GM10266 (cell line): Measurements from ENCODE around the gene ZNF813.
"Not testable (repeated sequence)": the region's sequence is repeated elsewhere in the genome, so short reads cannot be mapped to it uniquely, and the experiment has no call there.

ENCODE experiments used
- DNase-seq: peaks from one replicate; pipeline ENCODE4 v3.0.0; 2012; ENCODE audit errors: extremely low spot score
- CTCF ChIP-seq: IDR thresholded peaks from 2 replicates; pipeline ENCODE4 v1.5.1; 2012; ENCODE audit warnings: mild to moderate bottlenecking, low read depth; ENCODE audit not compliant: control insufficient read depth, insufficient read depth; ENCODE audit errors: missing control alignments

ZNF813 gene

DNA sequence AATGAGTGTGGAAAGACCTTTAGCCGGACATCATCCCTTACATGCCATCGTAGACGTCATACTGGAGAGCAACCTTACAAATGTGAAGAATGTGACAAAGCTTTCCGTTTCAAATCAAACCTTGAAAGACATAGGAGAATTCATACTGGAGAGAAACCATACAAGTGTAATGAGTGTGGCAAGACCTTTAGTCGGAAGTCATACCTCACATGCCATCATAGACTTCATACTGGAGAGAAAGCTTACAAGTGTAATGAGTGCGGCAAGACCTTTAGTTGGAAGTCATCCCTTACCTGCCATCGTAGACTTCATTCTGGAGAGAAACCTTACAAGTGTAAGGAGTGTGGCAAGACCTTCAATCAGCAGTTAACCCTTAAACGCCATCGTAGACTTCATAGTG is 11.7 kb upstream of the ZNF813 start:
- no peak for TF ChIP-seq CTCF

GRCh38 chr19:53460131-53460721 is 7.3 kb upstream of the ZNF813 start:
- DNase-seq, result not testable (repeated sequence)

More for the DNA sequence above, 11.7 kb upstream of the ZNF813 start:
- no peak for DNase-seq

DNA sequence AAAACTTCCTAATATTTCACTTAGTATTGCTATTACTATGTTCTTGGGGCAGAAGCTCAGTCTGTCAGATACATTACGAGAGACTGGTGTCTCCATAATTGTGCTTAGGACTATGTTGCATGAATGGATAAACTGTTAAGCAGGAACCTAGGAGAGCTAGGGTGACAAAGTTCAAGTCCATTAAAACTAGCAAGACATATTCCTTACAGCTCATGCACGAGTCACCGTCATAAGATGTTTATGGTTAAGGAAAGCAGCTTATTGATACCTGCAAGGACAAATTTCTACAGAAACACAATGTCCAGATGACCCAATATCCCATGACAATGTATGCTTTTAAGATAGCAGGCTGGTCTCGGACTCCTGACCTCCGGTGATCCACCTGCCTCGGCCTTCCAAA is 5.7 kb upstream of the ZNF813 start:
- no peak for DNase-seq
- TF ChIP-seq CTCF, result no peak

- DNase-seq, result no peak
- TF ChIP-seq CTCF, result no peak
Measured at GRCh38 chr19:53462861-53463260, 4.7 kb upstream of the ZNF813 start.

DNA sequence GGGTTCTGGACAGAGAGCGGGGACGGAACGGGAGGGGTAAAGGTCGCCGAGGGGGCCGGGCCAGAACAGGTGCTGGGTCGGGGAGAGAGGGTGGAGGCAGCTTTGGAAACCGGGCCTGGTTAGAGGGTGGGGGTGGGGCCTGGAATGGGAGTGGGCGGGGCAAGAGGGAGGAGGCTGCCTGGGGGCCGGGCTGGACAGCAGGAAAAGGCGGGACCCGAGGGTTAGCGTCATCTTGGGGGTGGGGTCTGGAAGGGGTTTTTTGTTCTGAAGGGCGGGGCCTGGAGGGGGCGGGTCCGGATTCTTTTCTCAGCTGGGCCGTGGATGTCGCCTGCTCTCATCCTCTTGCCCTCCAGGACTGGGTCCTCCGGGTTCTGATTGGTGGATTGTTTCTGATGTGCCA is 4.3 kb upstream of the ZNF813 start:
- TF ChIP-seq CTCF, result no peak

DNA sequence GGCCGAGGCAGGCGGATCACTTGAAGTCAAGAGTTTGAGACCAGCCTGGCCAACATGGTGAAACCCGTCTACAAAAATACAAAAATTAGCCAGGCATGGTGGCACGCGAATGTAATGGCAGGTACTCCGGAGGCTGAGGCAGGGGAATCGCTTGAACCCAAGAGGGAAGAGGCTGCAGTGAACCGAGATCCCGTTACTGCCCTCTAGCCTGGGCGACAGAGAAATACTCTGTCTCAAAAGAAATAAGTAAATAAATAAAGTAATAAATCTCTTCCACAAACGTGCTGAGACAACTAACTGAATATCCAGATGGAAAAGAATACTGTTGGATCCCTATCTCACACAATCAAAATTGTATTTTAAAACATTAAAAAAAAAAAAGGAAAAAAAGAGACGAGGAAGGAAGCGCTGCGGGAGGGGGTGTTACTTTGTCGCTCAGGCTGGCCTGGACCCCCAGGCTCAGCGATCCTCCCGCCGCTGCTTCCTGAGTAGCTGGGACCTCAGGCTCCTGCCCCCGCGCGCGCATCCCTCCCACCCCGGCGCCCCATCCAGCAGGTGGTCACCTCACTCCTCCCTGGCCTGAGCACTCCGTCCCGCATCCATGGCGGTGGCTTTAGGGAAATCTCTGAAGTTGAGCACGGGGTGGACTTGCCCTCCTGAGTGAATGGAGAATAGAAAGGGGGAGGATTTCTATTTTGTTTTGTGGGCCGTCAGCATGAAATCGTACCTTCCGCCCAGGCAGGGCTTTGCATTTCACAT is 628 bp upstream of the ZNF813 start:
- no peak for DNase-seq
- no peak for TF ChIP-seq CTCF

More for the DNA sequence above, 4.3 kb upstream of the ZNF813 start:
- DNase-seq, result no peak

DNA sequence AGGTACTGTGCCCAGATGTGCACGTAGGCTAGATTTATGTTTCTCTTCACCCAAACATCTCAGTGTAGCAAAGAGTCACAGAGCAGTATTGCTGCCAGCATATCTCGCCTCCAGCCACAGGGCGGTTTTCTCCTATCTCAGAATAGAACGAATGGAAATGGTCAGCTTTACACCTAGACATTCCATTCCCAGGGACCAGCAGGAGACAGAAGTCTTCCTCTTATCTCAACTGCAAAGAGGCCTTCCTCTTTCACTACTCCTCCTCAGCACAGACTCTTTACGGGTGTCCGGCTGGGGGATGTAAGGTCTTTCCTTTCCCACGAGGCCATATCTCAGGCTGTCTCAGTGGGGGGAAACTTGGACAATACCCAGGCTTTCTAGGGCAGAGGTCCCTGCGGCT is 1.1 kb downstream of the ZNF813 start:
- DNase-seq, result not testable (repeated sequence)

DNA sequence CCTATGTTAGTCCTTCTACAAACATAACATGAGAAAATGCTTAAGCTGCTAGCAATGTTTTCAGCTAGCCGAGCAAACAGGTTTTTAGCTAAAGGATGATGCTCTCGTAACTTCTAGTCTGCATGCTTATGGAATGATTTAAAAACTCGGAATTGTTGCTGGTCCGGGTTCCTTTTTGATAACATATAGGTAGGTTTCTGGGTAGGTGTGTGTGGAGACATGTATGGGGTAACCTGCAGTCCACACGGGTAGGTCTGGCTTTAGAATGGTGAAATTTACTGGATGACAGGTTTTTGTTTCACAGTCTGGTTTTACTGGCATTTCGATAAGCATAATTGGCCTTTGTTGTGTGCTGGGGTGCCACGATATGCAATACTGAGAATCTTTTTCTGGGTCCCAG is 4.4 kb downstream of the ZNF813 start:
- no peak for TF ChIP-seq CTCF
- DNase-seq, result no peak

- DNase-seq, result not testable (repeated sequence)
Measured at GRCh38 chr19:53474832-53475231, 7.3 kb downstream of the ZNF813 start.

DNA sequence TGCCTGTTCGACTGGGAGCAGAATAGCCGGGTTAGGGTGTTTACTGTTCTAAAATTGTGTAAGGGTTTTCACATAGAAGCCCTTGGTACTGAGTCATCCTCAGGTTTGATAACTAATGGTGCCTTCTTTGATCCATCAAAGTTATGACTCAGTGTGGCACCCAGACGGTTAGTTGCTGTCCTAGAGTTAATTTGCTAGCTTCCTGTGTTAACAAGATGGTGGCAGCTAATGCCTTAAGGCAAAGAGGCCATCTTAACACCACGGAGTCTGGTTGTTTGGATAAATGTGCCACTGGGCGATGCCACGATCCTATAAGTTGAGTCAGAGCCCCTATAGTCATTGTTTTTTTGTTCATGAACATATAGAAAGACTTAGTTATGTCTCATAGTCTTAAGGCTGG is 7.9 kb downstream of the ZNF813 start:
- DNase-seq, result not testable (repeated sequence)

DNA sequence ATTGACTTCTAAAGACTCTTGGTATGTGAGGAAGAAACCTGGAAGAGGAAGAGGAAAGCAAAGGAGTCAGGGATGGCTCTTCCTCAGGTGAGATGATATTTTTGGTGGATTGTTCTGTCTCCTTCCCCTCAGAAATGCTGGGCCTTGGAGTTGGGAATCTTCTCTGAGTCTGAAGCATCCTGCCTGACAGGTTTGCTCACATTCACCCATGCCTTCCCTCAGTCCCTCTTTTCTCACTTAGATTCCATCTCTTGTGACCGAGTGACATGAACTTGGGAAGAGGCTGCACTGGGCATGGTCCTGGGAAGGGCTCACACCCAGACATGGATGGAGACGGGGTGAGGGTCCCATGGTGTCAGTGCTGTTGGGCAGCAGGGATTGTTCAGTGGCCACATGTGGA is 16.2 kb downstream of the ZNF813 start:
- not testable (repeated sequence) for DNase-seq
